ENCODE measurements around the gene POGLUT2.

The POGLUT2 gene

GRCh38 chr13:102830646-102831045 lies 31.9 kb upstream of the POGLUT2 start:
- H3K36me3 ChIP-seq (ENCODE audit: control insufficient read depth, insufficient read depth, low read length) = no peaks in the 10 kb centered on the region

GRCh38 chr13:102825921-102826706 lies 27.3 kb upstream of the POGLUT2 start:
- Histone ChIP-seq H3K36me3 (ENCODE audit: control insufficient read depth, insufficient read depth, low read length) (no peaks in the 10 kb centered on the region), H3K27ac (ENCODE audit: insufficient read depth, low read length, poor library complexity, severe bottlenecking) (no peak overlapping the region), H3K4me3 (ENCODE audit: insufficient read depth, low read depth, low read length, poor library complexity, severe bottlenecking) (no peak overlapping the region), H3K27me3 (replicated peaks; ENCODE audit: control insufficient read depth, insufficient read depth, low read length, poor library complexity, severe bottlenecking) (no peaks in the 10 kb centered on the region), H3K9me3 (ENCODE audit: control insufficient read depth, low read length) (no peaks in the 10 kb centered on the region), H3K4me1 (ENCODE audit: control insufficient read depth, insufficient read depth, low read length, poor library complexity, severe bottlenecking) (no peaks in the 10 kb centered on the region)
- DNase-seq = no peak

More at GRCh38 chr13:102830646-102831045, 31.9 kb upstream of the POGLUT2 start:
- Histone ChIP-seq H3K27me3 (replicated peaks; ENCODE audit: control insufficient read depth, insufficient read depth, low read length, poor library complexity, severe bottlenecking) (no peaks in the 10 kb centered on the region), H3K4me3 (ENCODE audit: insufficient read depth, low read depth, low read length, poor library complexity, severe bottlenecking) (no peak overlapping the region), H3K9me3 (ENCODE audit: control insufficient read depth, low read length) (no peaks in the 10 kb centered on the region), H3K4me1 (ENCODE audit: control insufficient read depth, insufficient read depth, low read length, poor library complexity, severe bottlenecking) (no peaks in the 10 kb centered on the region), H3K27ac (ENCODE audit: insufficient read depth, low read length, poor library complexity, severe bottlenecking) (no peak overlapping the region)
- no peak for DNase-seq

GRCh38 chr13:102825400-102825799 lies 26.6 kb upstream of the POGLUT2 start:
- Histone ChIP-seq H3K27me3 (replicated peaks; ENCODE audit: control insufficient read depth, insufficient read depth, low read length, poor library complexity, severe bottlenecking) (no peaks in the 10 kb centered on the region), H3K27ac (ENCODE audit: insufficient read depth, low read length, poor library complexity, severe bottlenecking) (no peak overlapping the region), H3K36me3 (ENCODE audit: control insufficient read depth, insufficient read depth, low read length) (no peaks in the 10 kb centered on the region), H3K9me3 (ENCODE audit: control insufficient read depth, low read length) (no peaks in the 10 kb centered on the region), H3K4me1 (ENCODE audit: control insufficient read depth, insufficient read depth, low read length, poor library complexity, severe bottlenecking) (no peaks in the 10 kb centered on the region), H3K4me3 (ENCODE audit: insufficient read depth, low read depth, low read length, poor library complexity, severe bottlenecking) (no peak overlapping the region)
- no peak for DNase-seq

GRCh38 chr13:102817907-102818306 lies 19.1 kb upstream of the POGLUT2 start:
- no peak overlapping the region for H3K27ac ChIP-seq (ENCODE audit: insufficient read depth, low read length, poor library complexity, severe bottlenecking)
- no peak for DNase-seq
- no peaks in the 10 kb centered on the region for H3K4me1 ChIP-seq (ENCODE audit: control insufficient read depth, insufficient read depth, low read length, poor library complexity, severe bottlenecking)
- no peak overlapping the region for H3K4me3 ChIP-seq (ENCODE audit: insufficient read depth, low read depth, low read length, poor library complexity, severe bottlenecking)
- H3K36me3 ChIP-seq (ENCODE audit: control insufficient read depth, insufficient read depth, low read length) = no peaks in the 10 kb centered on the region
- H3K27me3 ChIP-seq (replicated peaks; ENCODE audit: control insufficient read depth, insufficient read depth, low read length, poor library complexity, severe bottlenecking) = no peaks in the 10 kb centered on the region
- H3K9me3 ChIP-seq (ENCODE audit: control insufficient read depth, low read length) = no peaks in the 10 kb centered on the region

GRCh38 chr13:102817241-102817640 lies 18.5 kb upstream of the POGLUT2 start:
- H3K9me3 ChIP-seq (ENCODE audit: control insufficient read depth, low read length) = no peaks in the 10 kb centered on the region
- no peaks in the 10 kb centered on the region for H3K36me3 ChIP-seq (ENCODE audit: control insufficient read depth, insufficient read depth, low read length)
- no peaks in the 10 kb centered on the region for H3K27me3 ChIP-seq (replicated peaks; ENCODE audit: control insufficient read depth, insufficient read depth, low read length, poor library complexity, severe bottlenecking)
- DNase-seq = no peak
- H3K27ac ChIP-seq (ENCODE audit: insufficient read depth, low read length, poor library complexity, severe bottlenecking) = no peak overlapping the region
- no peaks in the 10 kb centered on the region for H3K4me1 ChIP-seq (ENCODE audit: control insufficient read depth, insufficient read depth, low read length, poor library complexity, severe bottlenecking)
- H3K4me3 ChIP-seq (ENCODE audit: insufficient read depth, low read depth, low read length, poor library complexity, severe bottlenecking) = no peak overlapping the region

- H3K9me3 ChIP-seq (ENCODE audit: control insufficient read depth, low read length) = no peaks in the 10 kb centered on the region
- H3K36me3 ChIP-seq (ENCODE audit: control insufficient read depth, insufficient read depth, low read length) = no peaks in the 10 kb centered on the region
- H3K27ac ChIP-seq (ENCODE audit: insufficient read depth, low read length, poor library complexity, severe bottlenecking) = no peak overlapping the region
- H3K4me1 ChIP-seq (ENCODE audit: control insufficient read depth, insufficient read depth, low read length, poor library complexity, severe bottlenecking) = no peaks in the 10 kb centered on the region
- H3K4me3 ChIP-seq (ENCODE audit: insufficient read depth, low read depth, low read length, poor library complexity, severe bottlenecking) = no peak overlapping the region
- no peaks in the 10 kb centered on the region for H3K27me3 ChIP-seq (replicated peaks; ENCODE audit: control insufficient read depth, insufficient read depth, low read length, poor library complexity, severe bottlenecking)
- no peak for DNase-seq
Observed at GRCh38 chr13:102816708-102817107, 17.9 kb upstream of the POGLUT2 start.

- Histone ChIP-seq H3K27ac (ENCODE audit: insufficient read depth, low read length, poor library complexity, severe bottlenecking) (no peak overlapping the region), H3K9me3 (ENCODE audit: control insufficient read depth, low read length) (no peaks in the 10 kb centered on the region), H3K4me1 (ENCODE audit: control insufficient read depth, insufficient read depth, low read length, poor library complexity, severe bottlenecking) (no peaks in the 10 kb centered on the region), H3K4me3 (ENCODE audit: insufficient read depth, low read depth, low read length, poor library complexity, severe bottlenecking) (no peak overlapping the region), H3K36me3 (ENCODE audit: control insufficient read depth, insufficient read depth, low read length) (no peaks in the 10 kb centered on the region), H3K27me3 (replicated peaks; ENCODE audit: control insufficient read depth, insufficient read depth, low read length, poor library complexity, severe bottlenecking) (no peaks in the 10 kb centered on the region)
- DNase-seq = no peak
Observed at GRCh38 chr13:102815788-102816187, 17.0 kb upstream of the POGLUT2 start.

- Histone ChIP-seq H3K9me3 (ENCODE audit: control insufficient read depth, low read length) (no peaks in the 10 kb centered on the region), H3K36me3 (ENCODE audit: control insufficient read depth, insufficient read depth, low read length) (no peaks in the 10 kb centered on the region), H3K4me3 (ENCODE audit: insufficient read depth, low read depth, low read length, poor library complexity, severe bottlenecking) (no peak overlapping the region), H3K27me3 (replicated peaks; ENCODE audit: control insufficient read depth, insufficient read depth, low read length, poor library complexity, severe bottlenecking) (no peaks in the 10 kb centered on the region), H3K4me1 (ENCODE audit: control insufficient read depth, insufficient read depth, low read length, poor library complexity, severe bottlenecking) (no peaks in the 10 kb centered on the region), H3K27ac (ENCODE audit: insufficient read depth, low read length, poor library complexity, severe bottlenecking) (no peak overlapping the region)
- no peak for DNase-seq
Observed at GRCh38 chr13:102814793-102815192, 16.0 kb upstream of the POGLUT2 start.

GRCh38 chr13:102814025-102814607 lies 15.3 kb upstream of the POGLUT2 start:
- H3K27me3 ChIP-seq (replicated peaks; ENCODE audit: control insufficient read depth, insufficient read depth, low read length, poor library complexity, severe bottlenecking) = no peaks in the 10 kb centered on the region
- H3K4me3 ChIP-seq (ENCODE audit: insufficient read depth, low read depth, low read length, poor library complexity, severe bottlenecking) = no peak overlapping the region
- DNase-seq = no peak
- no peaks in the 10 kb centered on the region for H3K9me3 ChIP-seq (ENCODE audit: control insufficient read depth, low read length)
- no peaks in the 10 kb centered on the region for H3K36me3 ChIP-seq (ENCODE audit: control insufficient read depth, insufficient read depth, low read length)
- no peak overlapping the region for H3K27ac ChIP-seq (ENCODE audit: insufficient read depth, low read length, poor library complexity, severe bottlenecking)
- H3K4me1 ChIP-seq (ENCODE audit: control insufficient read depth, insufficient read depth, low read length, poor library complexity, severe bottlenecking) = no peaks in the 10 kb centered on the region

GRCh38 chr13:102812611-102813287 lies 14.0 kb upstream of the POGLUT2 start:
- no peaks in the 10 kb centered on the region for H3K36me3 ChIP-seq (ENCODE audit: control insufficient read depth, insufficient read depth, low read length)
- H3K4me3 ChIP-seq (ENCODE audit: insufficient read depth, low read depth, low read length, poor library complexity, severe bottlenecking) = no peak overlapping the region
- no peak for DNase-seq
- H3K9me3 ChIP-seq (ENCODE audit: control insufficient read depth, low read length) = no peaks in the 10 kb centered on the region
- H3K27ac ChIP-seq (ENCODE audit: insufficient read depth, low read length, poor library complexity, severe bottlenecking) = no peak overlapping the region
- H3K27me3 ChIP-seq (replicated peaks; ENCODE audit: control insufficient read depth, insufficient read depth, low read length, poor library complexity, severe bottlenecking) = no peaks in the 10 kb centered on the region
- H3K4me1 ChIP-seq (ENCODE audit: control insufficient read depth, insufficient read depth, low read length, poor library complexity, severe bottlenecking) = no peaks in the 10 kb centered on the region
